ENCODE measurements around the gene SYNDIG1.

The SYNDIG1 gene

DNA sequence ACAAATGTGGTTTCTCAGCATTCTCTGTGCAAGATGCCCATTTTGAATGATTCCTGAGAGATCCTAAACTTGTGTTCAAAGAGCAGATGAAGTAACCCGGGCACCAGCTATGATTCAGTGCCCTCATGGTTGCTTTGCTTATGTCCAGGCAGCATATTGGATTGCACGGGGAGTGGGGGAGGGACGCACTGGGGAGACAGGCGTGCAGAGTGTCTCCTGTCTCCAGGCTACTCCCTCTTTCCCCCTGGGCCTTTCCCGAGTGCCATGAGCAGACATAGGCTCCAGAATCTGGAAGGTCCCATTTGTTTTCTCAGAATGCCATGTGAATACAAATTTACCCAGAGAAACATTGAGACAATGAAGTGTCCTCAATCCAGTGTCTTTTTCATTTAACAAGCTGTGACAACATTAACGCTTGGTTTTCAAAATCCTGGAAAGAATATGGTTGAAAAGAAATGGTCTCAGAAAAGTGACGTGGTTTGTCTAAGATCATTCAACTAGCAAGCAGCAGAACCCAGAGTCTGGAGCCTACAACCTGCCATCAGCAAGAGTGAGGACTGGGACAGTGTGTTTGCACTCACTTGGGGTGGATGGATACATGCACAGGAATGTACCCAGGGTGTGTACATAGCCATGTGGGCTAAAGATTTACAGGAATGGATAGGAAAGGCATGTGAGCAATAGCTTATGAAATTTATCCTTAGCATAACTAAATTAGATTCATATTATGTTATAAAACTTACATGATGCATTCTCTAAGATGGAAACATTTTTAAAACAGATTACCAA, 4.2 kb downstream of the SYNDIG1 start:
- no peak for DNase-seq

DNA sequence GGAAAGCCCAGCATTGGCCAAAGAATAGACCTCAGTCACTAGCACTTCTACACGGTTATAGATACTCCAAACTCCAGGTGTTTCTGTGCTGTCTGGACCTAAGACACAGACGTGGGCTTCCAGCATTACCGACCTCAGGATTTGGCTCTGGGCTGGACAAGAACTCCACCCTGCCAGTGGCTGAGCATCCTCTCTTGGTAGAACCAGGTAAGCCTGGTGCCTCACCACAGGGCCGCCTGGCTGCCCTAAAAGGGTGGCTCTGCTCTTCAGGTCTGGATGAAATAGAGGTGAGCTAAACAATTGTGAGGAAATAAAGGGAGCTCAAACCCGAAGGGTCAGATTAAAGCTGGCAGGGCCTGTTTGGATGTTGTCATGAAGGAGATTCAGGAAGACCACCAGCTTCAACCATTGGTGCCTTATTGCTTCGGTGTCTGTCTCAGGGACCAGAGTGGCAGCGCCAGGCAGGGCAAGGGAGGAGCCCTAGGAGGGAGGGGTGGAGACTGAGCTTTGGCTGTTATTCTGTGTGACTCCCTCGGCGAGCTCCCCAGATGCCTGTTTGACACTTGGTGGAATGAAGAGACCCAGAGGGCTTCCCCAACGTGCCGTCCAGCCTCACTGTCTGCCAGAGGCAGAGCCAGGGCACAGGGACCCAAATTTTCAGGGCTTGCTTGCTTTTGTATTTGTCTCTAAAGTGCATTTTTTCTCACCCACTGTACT, 8.6 kb downstream of the SYNDIG1 start:
- no peak for DNase-seq

DNA sequence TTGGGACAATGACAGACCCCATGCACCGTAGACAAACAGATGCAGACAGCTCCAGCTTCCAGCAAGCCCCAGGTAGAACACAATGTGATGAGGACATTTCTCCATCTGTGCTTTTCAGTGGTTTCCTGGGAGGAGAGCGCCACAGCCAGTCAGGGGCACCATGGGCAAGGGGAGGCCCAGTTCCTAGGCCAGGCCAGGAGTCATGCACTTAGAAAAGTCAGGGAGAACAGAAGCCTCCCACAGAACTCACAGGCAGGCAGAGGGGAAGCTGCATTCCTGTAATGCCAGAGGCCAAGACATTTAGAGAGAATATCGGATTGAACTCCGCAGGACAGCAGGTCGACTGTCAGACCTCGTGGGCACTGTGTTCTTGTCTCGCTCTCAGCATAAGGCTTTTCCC, 9.2 kb downstream of the SYNDIG1 start:
- DNase-seq = no peak

DNA sequence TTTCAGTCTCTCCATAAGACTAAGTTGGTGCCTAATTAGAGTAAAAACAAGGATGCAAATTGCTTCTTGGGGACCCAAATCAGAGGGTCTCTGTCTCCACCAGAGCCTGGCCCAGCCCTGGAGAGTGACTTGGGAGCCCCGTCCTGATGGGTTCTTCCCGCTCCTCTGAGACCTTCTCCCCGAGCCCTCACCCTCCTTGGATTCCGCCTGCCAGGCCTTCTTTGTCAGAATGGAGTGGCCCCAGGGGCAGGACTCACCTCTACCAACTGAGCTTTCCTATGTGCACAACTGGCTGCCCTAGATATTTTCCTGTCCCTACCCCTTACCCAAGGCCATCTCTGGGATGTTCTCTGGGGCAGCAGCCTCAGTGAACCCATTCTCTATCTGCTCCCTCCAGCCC, 9.7 kb downstream of the SYNDIG1 start:
- no peak for DNase-seq

DNA sequence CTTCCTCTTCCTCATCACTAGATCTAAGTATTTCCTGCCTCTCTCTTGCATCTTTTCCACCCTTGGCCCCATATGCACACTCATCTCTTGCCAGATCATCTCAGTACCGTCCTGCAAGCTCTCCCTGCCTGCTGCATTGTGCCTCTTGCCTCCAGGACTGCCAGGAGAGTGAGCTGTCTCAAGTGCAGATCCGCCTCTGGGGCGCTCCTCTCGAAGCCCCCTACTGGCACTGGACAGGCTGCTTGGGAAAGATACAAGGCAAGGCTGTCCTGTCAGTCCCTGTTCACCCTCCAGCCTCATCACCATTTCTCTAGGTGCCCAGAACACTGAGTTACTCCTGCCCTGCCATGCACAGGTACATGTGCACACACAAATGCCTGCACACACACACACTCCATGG, 10.2 kb downstream of the SYNDIG1 start:
- no peak for DNase-seq

DNA sequence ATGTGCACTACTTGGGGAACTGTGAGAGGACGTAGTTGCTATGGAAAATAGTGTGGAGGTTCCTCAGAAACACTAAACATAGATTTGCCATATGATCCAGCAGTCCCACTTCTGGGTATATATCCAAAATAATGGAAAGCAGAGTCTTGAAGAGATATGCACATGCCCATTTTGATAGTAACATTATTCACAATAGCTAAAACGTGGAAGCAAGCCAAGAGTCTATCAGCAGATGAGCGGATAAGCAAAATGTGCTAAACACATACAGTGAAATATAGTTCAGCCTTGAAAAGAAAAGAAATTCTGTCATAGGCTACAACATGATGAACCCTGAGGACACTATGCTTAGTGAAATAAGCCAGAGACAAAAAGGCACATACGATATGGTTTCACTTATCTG, 11.1 kb downstream of the SYNDIG1 start:
- no peak for DNase-seq

DNA sequence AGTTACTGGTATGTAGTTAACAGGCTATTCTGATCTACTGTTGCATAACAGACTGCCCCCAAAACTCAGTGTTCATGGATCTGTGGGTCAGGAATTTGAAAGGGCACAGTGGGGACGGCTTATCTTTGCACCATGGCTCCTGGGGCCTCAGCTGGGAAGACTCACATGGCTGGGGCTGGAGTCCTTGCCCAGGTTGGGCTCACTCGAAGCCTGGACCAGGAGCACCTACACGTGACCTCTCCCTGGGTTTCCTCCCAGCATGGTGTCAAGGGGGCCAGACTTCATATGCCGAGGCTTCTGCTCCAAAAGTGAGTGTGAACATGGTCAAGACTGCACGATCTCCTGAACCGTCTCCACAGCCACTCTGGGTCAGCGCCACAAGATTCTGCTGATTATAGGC, 11.7 kb downstream of the SYNDIG1 start:
- no peak for DNase-seq

DNA sequence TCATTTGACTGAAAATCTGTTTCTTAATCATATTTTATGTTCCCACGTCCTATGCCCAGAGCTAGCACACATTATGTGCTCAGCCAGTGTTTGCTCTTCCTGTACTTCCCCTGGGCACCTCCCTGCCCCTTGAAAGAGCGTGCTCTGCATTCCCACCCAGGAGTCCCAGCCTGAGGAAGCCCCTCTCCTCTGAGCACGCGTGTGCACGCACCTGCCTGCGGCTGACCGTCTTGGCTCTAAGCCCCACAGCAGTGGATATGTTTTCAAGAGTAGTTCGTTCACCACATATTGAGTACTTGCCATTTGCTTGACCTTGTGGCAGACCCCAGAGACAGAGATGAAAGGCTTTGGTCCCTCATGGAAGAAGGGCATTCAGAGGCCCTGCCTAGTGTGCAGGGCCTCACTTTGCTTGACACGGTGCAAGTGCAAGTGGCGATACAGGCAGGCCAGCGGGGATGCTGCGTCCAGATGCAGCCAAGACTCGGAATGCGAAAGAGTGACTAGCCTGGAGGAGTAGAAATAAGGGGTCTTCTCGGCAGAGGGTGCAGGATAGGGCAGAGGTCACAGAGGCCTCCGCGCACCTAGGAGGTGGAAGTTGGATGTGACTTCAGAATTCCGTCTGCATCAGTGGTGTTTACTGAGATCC, 14.1 kb downstream of the SYNDIG1 start:
- no peak for DNase-seq

DNA sequence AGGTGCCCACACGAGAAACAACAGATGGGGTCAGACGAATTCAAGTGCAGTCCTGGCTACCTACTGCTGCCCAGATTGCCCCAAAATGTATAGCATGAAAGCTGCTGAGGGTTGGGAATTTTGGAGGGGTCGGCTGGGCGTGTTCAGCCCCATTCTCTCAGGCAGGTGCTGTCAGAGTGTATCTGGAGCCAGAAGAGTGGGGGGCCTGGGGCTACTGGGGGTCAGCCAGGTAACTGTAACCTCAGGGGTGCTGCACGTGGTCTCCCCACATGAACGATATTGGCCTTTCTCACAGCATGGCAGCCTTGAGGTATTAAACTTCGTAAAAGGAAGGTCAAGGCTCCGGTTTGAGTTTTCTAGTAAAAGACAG, 14.6 kb downstream of the SYNDIG1 start:
- DNase-seq = no peak

DNA sequence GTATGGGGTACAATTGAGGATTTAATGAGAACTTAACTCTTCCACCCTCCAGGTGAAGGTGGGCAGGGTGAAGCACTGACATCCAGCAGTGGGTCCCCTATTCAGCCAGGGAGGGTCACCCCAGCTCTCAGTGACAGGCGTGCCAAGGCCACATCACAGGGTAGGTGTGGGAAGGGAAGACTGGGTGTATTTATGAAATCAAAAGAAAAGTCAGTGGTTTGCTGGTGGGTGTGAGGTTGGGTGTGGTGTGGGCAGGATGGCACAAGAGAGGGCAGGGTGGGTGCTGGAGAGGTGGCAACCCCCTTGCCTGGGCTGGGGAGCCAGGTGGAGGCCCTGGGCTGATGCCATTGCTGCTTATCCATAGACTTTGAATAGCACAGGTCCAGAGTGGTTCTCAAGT, 16.6 kb downstream of the SYNDIG1 start:
- no peak for DNase-seq

DNA sequence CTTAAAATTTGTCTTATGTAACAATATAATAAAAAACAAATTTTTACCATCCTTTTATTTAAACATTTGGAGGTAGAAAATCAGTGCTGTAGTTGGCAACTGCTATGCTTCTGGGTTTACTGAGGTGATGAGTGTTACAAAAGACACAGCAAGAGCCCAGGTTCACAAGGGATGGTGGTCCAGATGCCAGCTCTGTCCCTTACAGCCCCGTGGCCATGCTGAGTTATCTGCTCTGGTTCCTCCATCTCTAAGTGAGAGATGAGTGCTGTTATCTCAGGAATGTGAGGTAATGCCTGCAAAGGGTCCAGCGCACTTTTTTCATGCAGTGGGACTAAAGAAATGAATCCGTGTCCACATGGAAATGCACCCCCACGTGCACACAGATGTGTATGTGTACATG, 17.8 kb downstream of the SYNDIG1 start:
- DNase-seq = no peak

DNA sequence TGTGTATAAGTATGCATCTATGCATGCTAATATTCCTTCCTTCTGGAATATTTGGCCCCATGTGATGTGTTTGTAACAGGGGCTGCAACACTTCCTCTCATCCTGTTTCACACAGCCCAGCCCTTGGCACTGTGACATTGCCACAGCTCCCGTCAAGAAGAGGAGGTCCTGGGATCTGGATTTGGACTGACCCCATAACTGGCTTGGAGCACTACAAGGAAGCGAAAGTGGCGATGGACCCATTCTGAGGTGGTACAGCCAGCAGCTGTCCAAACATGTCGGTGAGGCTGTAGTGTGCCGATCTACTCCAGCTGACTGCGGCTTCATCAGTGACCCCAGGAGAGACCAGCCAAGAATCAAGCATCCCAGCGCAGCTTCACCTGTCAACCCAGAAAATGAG, 18.2 kb downstream of the SYNDIG1 start:
- DNase-seq = no peak

DNA sequence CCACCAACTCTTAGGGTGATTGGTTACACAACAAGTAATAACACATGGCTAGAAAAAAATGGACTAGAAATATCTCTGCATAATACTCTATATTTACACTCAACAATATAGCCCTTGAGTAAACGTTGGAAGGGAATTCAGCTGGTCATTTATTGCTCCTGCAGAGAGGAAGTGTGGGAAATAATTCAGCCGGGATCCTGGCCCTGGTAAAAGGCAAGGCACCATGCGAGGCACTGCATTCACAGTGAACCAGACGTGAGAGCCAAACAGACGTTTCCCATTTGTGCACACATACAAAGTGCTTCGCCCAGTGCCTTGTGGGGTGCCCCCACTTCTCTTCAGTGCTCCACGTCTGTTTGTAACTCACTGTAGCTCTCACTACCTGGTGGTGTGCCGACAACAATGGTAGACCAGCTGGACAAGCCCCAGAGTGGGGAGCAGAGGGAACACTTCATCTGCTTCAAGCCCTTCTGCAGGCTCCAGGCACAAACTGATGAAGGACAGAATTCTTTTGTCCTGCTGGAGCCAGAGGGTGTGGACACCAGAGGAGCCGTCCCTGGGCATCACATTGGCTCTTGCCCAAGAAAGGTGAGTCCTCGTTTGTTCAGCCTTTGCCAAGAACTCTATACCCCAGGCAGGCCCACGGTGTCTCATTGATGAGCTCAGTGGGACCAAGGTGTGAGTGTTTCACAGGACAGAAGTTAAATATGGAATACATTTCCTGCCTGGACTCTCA, 18.8 kb downstream of the SYNDIG1 start:
- DNase-seq = no peak

DNA sequence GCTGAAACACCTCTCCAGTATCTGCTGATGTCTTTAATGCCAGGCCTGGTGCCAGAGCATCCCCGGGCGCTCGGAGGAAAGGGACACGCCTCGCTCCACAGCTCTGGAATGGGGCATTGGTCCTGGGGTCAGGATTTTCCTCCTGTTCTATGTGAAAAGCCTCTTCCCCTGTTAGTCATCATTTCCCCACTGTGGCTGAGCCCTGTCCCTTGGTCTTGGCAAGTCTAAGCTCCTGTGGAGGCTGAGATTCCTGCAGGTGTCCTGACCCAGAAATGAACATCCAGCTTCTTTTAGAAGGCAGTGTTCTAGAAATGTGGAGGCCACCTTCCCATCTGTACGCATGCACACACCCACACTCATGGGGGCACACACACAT, 19.4 kb downstream of the SYNDIG1 start:
- no peak for DNase-seq

DNA sequence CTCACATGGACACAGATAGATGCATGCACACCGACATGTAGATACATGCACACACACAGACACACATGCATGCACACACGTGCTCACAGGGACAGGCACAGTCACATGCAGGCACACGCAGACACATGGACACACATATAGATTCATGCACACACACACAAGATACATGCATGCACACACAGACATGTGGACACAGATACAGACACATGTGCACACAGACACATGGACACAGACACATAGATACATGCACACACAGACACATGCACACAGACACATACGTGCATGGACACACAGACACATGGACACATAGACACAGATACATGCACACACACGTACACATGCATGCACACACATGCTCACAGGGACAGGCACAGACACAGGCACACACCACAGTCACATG, 19.8 kb downstream of the SYNDIG1 start:
- DNase-seq = no peak

DNA sequence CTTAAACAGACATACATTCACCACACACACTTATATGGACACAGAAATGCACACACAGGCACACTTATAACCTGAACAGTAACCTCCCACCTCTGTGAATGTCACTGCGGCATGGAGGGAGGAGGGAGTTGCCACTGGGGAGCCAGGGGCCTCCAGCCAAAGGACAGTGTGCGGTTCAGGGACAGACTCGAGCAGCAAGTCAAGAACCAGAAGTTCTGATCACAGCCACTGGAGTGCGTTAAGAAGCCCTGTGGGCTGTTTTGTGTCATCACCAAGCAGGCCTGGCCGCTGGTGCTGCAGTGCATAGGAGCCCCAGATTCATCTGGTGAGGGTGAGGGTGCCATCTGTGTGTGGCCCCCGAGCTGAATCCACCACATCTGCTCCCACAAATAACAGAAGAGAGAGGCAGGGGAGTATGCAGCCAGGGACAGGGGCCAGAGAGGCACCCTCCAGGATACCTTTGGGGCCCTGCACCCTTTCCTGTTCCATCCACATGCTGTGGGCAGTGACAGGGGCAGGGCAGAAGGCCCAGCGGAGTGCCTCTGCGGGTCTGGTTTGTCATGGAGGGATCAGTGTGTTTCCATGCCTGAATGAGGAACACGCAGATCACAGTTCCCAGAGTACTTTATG, 20.3 kb downstream of the SYNDIG1 start:
- no peak for DNase-seq

DNA sequence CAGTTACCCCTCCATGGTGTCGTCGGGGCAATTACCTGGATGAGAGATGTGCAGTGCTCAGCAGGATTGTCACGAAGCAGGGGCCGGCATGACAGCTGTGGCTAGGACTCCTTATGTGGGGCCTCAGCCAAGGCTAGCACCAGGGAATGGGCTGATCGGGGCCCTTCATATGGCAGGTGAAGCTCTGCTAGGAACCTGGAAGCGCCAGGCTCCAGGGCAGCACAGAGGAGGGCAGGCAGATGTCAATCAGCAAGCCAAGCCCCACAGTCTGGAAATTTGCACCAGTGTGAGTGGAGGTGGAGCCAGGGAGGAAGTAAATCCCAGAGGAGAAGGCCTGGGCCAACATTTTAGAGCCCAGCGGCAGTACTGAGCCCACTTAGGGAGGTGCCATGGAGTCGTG, 21.2 kb downstream of the SYNDIG1 start:
- no peak for DNase-seq

DNA sequence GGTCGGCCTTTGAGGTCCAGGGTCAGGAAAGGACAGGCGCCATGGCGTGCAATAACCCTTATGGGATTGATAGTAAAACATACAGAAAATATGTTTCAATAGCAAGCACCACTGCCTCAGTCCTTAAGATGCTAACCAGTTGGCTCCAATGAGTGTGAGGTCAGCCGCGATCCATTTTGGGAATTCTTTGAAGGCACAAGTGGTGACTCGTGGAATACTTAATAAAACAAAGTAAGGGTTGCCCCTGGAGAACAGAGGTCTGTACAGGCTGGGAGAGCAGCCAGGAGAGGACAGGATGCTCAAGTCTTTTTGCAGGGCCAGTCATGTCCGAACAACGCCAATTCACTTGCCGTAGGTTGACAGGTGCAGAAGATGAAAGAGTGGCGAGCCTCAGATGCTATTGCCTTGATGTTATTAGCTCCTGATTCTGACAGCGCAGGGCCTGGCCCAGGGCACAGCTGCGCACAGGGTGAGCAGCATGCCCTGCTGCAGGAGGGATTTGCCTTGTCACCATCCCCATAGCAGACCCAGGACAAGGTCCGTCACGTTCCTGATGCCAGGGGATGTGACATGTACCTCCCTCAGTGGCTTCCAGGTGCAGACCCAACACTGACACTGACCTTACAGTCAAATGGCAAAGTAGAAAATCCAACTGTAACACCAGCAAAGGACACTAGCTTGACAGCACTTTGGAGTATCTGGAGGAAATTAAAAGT, 21.8 kb downstream of the SYNDIG1 start:
- DNase-seq = no peak

DNA sequence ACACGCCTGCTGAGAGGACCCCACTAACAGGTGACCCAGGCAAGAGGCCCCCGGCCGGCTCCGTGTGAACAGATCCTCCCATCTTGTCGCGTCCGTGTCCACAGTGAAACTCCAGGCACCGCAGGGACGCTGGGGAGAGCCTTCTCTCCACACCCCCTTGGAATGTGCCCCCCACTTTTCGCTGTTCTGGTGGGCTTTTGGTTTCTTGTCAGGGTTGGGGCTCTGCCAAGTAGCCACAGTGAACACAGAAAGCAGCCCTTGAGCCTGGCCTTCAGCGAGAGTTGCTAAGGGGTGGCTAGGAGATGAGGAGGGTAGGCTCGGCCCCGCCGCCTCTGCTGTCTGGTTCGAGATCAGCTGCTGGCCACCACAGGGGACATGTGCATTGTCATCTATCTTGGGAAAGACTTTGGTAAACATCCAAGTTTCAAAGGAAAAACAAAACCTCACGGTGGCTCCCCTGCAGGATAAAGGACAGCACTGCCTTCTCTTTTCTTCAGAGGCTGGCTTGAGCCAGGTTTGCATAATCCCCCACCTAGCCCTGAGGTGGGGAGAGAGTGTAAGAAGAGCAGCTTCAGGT, 22.7 kb downstream of the SYNDIG1 start:
- DNase-seq = no peak

DNA sequence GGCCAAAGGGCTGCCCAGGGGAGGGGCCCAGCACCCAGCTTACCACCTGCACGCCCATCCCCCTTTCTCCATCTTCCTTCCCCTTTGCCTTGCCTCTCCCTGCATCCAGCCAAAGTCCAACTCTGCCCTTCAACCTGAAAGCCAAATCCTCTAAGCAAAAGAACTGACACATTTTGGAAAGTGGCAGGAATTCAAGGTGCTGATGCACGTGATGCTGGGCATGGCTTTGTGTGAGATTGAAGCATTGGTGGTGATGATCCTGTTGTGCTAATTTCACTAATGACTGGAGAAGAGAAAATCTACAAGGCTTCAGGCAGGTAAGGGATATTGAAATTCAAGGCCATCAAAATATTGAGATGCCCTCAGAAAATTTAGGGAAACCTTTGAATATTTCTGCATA, 23.3 kb downstream of the SYNDIG1 start:
- no peak for DNase-seq

DNA sequence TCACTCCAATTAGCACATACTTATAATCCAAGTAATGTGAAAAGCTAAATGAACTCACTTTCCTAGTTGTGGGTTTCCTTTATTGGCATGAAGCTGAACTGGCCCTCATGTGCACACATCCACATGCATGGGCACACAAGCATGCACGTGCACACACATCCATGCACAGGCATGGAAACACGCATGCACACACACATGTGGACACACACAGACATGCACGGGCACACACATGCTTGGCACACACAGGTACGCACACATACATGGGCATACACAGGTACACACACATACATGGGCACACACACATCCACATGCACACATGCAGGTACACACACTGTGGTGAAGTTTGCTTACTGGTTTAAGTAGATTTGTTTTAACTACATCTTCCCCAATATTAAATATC, 23.8 kb downstream of the SYNDIG1 start:
- DNase-seq = no peak
